SK-N-SH (cell line): Measurements from ENCODE around the gene OR2T34.

Experiments
- EZH2phosphoT487 ChIP-seq: fragments of 200-600 bp; sonication (generic); IDR thresholded peaks from 2 replicates; pipeline ENCODE4 v1.6.1; 2017; ENCODE audit warnings: low read depth, mixed run types, mild to moderate bottlenecking, antibody characterized with exemption, moderate library complexity, borderline replicate concordance
- GABPA ChIP-seq: IDR thresholded peaks from 2 replicates; pipeline ENCODE4 v1.4.0; 2012; ENCODE audit warnings: low read depth, mild to moderate bottlenecking
- GATA2 ChIP-seq: sonication (generic); formaldehyde crosslinking; IDR thresholded peaks from 2 replicates; pipeline ENCODE4 v1.5.0; 2020; ENCODE audit warnings: mild to moderate bottlenecking, missing genetic modification reagents
- MEF2A ChIP-seq: IDR thresholded peaks from 2 replicates; pipeline ENCODE4 v1.4.0; 2012; ENCODE audit warnings: low read depth, borderline replicate concordance
- POLR2AphosphoS5 ChIP-seq: IDR thresholded peaks from 2 replicates; pipeline ENCODE4 v1.6.1; 2012; ENCODE audit warnings: low read depth, low read length
- RAD21 ChIP-seq: IDR thresholded peaks from 2 replicates; pipeline ENCODE4 v1.6.1; 2012; ENCODE audit warnings: mild to moderate bottlenecking, low read length
- RCOR1 ChIP-seq: fragments of 150-350 bp; IDR thresholded peaks from 2 replicates; pipeline ENCODE4 v1.6.1; 2017; ENCODE audit warnings: antibody characterized with exemption, low read length
- SIN3A ChIP-seq: IDR thresholded peaks from 2 replicates; pipeline ENCODE4 v1.6.1; 2012; ENCODE audit warnings: low read depth, mild to moderate bottlenecking, low read length, moderate library complexity, borderline replicate concordance
- SMC3 ChIP-seq: IDR thresholded peaks from 2 replicates; pipeline ENCODE4 v1.6.1; 2012; ENCODE audit warnings: low read depth, low read length, improper control_type of control experiment
- YY1 ChIP-seq: IDR thresholded peaks from 2 replicates; pipeline ENCODE4 v1.4.0; 2012; ENCODE audit warnings: low read depth, mild to moderate bottlenecking
- TF ChIP-seq, protein P1 (sequence below): fragments of 200-600 bp; sonication (generic); IDR thresholded peaks from 2 replicates; pipeline ENCODE4 v1.6.1; 2017; ENCODE audit warnings: antibody characterized with exemption, mild to moderate bottlenecking, moderate library complexity
- TF ChIP-seq, protein P2 (sequence below): fragments of 150-350 bp; IDR thresholded peaks from 2 replicates; pipeline ENCODE4 v1.6.1; 2016; ENCODE audit warnings: mild to moderate bottlenecking, low read depth, low read length

DNA sequence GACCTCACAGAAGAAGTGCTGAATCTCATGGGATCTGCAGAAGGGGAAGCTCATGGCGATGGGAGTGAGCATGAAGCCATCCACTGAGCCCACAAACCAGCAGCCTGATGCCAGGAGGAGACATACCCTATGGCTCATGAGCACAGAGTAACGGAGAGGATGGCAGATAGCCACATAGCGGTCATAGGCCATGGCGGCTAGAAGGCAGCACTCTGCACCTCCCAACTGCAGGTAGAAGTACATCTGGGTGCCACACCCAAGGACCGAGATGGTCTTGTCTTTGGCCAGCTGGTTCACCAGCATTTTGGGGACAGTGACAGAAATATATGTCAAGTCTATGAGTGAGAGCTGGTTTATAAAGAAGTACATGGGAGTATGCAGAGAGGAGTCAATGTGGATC lies 18.7 kb upstream of the OR2T34 start:
- TF ChIP-seq, protein P1, sequence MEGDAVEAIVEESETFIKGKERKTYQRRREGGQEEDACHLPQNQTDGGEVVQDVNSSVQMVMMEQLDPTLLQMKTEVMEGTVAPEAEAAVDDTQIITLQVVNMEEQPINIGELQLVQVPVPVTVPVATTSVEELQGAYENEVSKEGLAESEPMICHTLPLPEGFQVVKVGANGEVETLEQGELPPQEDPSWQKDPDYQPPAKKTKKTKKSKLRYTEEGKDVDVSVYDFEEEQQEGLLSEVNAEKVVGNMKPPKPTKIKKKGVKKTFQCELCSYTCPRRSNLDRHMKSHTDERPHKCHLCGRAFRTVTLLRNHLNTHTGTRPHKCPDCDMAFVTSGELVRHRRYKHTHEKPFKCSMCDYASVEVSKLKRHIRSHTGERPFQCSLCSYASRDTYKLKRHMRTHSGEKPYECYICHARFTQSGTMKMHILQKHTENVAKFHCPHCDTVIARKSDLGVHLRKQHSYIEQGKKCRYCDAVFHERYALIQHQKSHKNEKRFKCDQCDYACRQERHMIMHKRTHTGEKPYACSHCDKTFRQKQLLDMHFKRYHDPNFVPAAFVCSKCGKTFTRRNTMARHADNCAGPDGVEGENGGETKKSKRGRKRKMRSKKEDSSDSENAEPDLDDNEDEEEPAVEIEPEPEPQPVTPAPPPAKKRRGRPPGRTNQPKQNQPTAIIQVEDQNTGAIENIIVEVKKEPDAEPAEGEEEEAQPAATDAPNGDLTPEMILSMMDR: no peak
- TF ChIP-seq MEF2A (no peak), GABPA (no peak), YY1 (no peak), GATA2 (CRISPR knock-in tag) (no peak), POLR2AphosphoS5 (no peak), SIN3A (no peak), RAD21 (no peak), SMC3 (no peak), RCOR1 (no peak), EZH2phosphoT487 (no peak)
- TF ChIP-seq, protein P2, sequence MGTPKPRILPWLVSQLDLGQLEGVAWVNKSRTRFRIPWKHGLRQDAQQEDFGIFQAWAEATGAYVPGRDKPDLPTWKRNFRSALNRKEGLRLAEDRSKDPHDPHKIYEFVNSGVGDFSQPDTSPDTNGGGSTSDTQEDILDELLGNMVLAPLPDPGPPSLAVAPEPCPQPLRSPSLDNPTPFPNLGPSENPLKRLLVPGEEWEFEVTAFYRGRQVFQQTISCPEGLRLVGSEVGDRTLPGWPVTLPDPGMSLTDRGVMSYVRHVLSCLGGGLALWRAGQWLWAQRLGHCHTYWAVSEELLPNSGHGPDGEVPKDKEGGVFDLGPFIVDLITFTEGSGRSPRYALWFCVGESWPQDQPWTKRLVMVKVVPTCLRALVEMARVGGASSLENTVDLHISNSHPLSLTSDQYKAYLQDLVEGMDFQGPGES: no peak
